HL-60/S4 (cell line): ENCODE measurements around the gene COMMD10.
"Not testable (repeated sequence)": the region's sequence is repeated elsewhere in the genome, so short reads cannot be mapped to it uniquely, and the experiment has no call there.

Source experiments
- in situ Hi-C: fragments of 300-500 bp; cut with MboI; formaldehyde crosslinking; loops from 2 replicates; pipeline ENCODE4 v1.14.3; 2022; ENCODE audit warnings: low sequenced_read_pairs

Gene COMMD10

DNA sequence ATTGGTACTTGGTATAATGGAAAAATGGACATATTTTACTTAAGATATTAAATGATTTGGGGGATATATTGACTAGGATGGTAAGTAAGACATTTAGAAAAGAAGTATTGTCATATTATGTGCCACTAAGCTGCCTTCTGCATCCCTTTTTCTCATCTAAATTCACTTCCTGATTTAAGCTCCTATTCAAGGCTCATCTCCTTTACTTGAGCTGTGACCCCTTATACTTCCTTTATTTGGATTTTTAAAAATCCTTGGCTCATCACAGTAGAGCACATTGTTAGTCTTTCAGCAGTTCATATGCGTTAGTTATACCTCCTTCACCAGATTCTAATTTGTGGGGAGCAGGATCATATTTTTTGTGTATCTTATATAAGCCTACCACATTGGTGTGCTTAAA, 6.6 kb downstream of the COMMD10 start:
- in situ Hi-C loops, result no loop called here

GRCh38 chr5:116097301-116097700, 12.5 kb downstream of the COMMD10 start:
- in situ Hi-C loops, result no loop called here

DNA sequence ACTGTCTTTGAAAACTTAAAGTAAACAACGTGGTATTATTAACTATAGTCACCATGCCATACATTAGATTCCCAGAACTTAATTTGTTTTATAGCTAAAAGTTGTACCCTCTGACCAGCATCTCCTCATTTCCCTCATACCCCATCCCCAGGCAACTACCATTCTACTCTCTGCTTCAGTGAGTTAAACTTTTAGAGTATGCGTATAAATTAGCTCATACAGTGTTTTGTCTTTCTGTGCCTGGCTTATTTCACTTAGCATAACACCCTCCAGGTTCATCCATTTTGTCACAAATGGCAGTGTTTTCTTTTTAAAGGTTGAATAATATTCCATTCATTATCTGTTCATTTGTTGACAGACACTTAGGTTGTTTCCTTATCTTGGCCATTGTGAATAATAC, 14.2 kb downstream of the COMMD10 start:
- in situ Hi-C loops, result no loop called here

- in situ Hi-C loops, result not testable (repeated sequence)
These were observed 20.1 kb downstream of the COMMD10 start for GRCh38 chr5:116104941-116105340.

DNA sequence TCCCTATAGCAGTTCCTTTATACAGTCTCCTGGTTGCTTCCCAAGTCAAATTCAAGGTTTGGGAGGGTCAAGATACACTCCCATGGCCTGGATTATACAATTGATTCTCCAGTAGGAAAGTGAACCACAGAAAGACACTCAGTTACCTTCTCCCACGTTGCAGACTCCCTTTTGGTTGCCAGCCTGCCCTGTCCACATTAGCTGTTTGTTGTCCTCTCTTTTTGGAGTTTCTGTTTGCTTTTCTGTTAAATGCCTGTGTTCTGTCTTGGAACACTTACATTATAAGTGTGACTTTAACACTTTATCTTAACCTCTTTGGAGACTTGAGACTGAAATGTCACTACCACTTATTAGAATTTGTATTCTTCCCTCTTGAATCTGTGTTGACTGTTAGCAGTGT, 30.3 kb downstream of the COMMD10 start:
- in situ Hi-C loops, result no loop called here

DNA sequence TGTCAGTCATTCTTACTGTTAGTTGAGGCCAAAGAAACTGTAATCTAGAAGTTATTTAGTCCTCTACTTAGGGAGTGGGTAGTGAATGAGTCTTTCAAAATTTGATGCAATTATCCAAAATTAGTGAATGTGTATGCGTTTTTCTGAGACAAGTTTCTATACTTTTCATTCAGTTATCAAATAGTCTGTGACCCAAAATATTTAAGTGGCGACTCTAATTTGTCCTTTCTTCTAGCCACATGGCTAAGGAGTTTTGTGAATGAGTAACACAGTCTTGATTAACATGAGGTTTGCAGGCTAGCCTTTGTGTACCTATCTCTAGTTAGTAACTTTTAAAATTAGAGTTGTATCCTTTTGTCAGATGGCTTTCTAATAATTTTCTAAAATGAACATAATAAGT, 45.6 kb downstream of the COMMD10 start:
- in situ Hi-C loops, result loop anchor here (25.0 kb wide), 1 partner anchor 807 kb away; no protein-coding TSS in a partner anchor

DNA sequence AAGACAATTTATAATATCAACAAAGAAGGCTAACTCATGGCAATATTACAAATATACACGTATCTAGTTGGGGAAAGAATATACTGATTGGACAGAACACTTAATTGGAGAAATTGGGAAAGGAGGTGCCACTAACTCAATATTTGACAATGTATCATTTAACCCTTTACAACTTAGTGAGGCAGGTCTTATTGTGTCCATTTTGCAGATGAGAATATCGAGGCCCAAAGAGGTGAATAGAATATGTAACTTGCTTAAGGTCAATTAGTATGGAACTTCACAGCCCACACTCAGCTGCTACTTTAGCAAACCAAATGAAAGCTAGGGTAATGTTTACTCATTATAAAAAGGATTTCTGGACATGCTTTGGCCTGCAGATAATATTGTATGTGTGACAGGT, 46.2 kb downstream of the COMMD10 start:
- in situ Hi-C loops, result loop anchor here (25.0 kb wide), 1 partner anchor 806 kb away; no protein-coding TSS in a partner anchor

DNA sequence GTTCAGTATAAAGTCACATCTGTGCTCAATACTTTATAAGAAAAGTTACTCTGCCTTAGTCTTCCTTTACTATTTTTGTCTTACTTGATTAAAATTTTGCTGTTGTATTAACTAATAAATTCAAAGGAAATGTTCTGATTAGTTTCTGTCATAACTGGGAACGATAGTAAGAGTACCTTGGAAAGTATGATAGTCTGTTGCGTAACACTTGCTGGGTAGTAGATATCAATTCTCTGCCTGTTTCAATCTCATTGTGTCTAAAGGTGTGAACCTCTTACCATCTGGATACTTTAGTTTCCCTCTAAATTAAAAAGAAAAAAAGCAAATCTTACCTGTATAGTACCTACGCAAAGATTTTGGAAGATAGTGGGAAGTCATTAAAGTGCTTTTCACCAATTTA, 48.5 kb downstream of the COMMD10 start:
- in situ Hi-C loops, result loop anchor here (25.0 kb wide), 1 partner anchor 804 kb away; no protein-coding TSS in a partner anchor

- in situ Hi-C loops, result loop anchor here (25.0 kb wide), 1 partner anchor 802 kb away; no protein-coding TSS in a partner anchor
These were observed 50.5 kb downstream of the COMMD10 start for GRCh38 chr5:116135344-116135743.

GRCh38 chr5:116137544-116138378, 52.9 kb downstream of the COMMD10 start:
- in situ Hi-C loops, result loop anchor here (25.0 kb wide), 1 partner anchor 800 kb away; no protein-coding TSS in a partner anchor

DNA sequence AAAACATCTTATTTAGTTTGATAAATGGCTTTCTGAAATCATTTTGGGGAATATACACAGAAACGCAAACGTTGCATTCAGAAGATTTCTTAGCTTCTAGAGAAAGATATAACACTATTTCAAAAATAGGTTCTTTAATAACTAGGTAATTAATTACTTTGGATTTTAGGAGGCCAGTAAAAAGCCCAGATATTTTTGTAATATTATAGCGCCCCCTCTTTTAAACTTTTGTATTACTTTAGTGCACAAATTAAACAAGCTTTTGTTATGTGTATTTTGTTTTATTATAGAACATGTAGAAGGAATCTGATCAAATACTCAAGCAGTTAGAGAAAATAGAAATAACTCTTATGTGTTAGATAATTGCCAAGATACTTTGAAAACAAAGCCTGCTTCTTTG, 57.7 kb downstream of the COMMD10 start:
- in situ Hi-C loops, result loop anchor here (25.0 kb wide), 1 partner anchor 795 kb away; no protein-coding TSS in a partner anchor

GRCh38 chr5:116144103-116144502, 59.3 kb downstream of the COMMD10 start:
- in situ Hi-C loops, result loop anchor here (25.0 kb wide), 1 partner anchor 793 kb away; no protein-coding TSS in a partner anchor

- in situ Hi-C loops, result loop anchor here (25.0 kb wide), 1 partner anchor 792 kb away; no protein-coding TSS in a partner anchor
These were observed 60.2 kb downstream of the COMMD10 start for GRCh38 chr5:116144991-116145390.

DNA sequence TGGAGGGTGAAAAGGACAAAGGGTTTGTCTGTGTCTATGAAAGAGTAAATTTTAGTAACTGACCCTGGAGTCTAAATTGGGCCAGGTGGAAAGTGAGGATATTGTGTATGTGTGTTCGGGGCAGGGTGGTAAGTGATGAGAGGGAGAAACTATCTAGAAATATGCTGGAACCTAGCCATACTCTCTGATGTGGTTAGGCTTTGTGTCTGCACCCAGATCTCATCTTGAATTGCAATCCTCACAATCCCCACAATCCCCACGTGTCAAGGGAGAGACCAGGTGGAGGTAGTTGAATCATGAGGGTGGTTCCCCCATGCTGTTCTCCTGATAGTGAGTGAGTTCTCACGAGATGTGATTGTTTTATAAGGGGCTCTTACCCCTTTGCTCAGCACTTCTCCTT, 60.6 kb downstream of the COMMD10 start:
- in situ Hi-C loops, result loop anchor here (25.0 kb wide), 1 partner anchor 792 kb away; no protein-coding TSS in a partner anchor

GRCh38 chr5:116152169-116152568, 67.3 kb downstream of the COMMD10 start:
- in situ Hi-C loops, result no loop called here

DNA sequence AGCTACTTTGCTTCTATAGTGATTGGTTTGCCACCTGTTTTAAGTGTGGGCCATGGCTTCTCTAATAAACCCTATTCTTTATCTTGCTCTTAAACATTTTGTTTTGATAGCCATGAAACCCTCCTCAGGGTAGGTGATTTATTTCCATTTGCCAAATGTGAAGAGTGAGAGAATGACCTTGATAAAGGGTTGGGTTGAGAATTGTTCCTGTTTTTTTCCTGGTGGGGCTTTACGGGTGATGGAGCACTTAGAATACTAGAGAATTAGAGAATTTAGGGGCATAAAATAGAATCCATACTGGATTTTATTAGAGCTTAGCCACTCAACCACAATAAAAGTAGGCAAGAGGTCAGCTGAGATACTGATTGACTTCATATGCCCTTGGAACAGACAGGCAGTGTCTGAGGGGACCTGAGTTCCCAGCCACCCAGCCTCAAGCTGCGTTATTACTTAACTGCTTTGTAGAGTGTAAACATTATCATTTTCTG, 68.9 kb downstream of the COMMD10 start:
- in situ Hi-C loops, result no loop called here

- in situ Hi-C loops, result no loop called here
These were observed 69.4 kb downstream of the COMMD10 start for GRCh38 chr5:116154252-116154651.

GRCh38 chr5:116154931-116155330, 70.1 kb downstream of the COMMD10 start:
- in situ Hi-C loops, result no loop called here

GRCh38 chr5:116157902-116158301, 73.1 kb downstream of the COMMD10 start:
- in situ Hi-C loops, result no loop called here

DNA sequence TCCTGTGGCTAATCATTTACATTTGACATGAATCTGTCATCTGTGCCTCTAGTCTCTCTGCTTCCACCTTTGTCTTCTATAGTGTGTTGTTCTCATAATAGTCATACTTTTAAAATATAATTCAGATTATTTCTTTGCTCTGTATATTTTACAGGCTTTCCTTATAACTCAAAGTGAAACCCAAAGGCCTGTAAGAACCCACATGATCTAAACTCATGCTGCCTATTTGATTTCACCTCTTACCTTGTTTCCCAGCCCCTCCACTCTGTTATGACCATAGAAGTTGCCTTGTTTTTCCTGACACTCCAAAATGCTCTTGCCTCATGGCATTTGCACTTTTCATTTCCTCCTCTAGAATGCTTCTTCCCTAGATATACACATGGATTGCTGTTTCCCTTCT, 74.2 kb downstream of the COMMD10 start:
- in situ Hi-C loops, result no loop called here

DNA sequence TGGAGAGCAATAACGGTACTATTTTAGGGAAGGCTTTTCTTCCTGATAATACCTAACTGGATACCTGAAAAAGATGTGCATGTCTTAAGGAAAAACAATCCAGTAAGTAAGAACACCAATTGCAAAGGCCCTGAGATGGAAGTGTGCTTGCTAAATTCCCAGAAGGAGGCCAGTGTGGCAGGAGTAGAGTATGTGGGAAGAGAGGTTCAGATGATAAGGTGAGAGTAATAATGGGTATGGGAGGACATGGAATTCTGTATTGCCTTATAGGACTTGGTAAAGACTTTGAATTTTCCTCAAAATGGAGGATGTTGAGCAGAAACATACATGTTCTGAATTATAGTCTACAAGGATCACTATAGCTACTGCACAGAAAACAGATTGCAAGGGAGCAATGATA, 89.3 kb downstream of the COMMD10 start:
- in situ Hi-C loops, result no loop called here

- in situ Hi-C loops, result no loop called here
These were observed 91.3 kb downstream of the COMMD10 start for GRCh38 chr5:116176121-116176520.
